Mesendoderm (in vitro differentiated cells): ENCODE measurements around the gene CEACAM21.

Experiments used
- DNase-seq: peaks from one replicate; pipeline ENCODE4 v3.0.0; 2013
- H2AK5ac ChIP-seq: 2 replicates; pipeline ENCODE4 v1.6.1; 2013; ENCODE audit warnings: low read length, inconsistent platforms
- H2BK120ac ChIP-seq: 2 replicates; pipeline ENCODE4 v1.6.1; 2013; ENCODE audit warnings: low read depth, mild to moderate bottlenecking, low read length, moderate library complexity, mixed read lengths
- H2BK15ac ChIP-seq: replicated peaks from 2 replicates; pipeline ENCODE4 v1.6.1; 2013; ENCODE audit warnings: low read depth, mild to moderate bottlenecking, moderate library complexity
- H2BK5ac ChIP-seq: 2 replicates; pipeline ENCODE4 v1.6.1; 2013; ENCODE audit warnings: low read length, inconsistent platforms
- H3K18ac ChIP-seq: 2 replicates; pipeline ENCODE4 v1.6.1; 2013; ENCODE audit warnings: mild to moderate bottlenecking, low read length, mixed read lengths
- H3K23ac ChIP-seq: one replicate; pipeline ENCODE4 v1.6.1; 2013; ENCODE audit warnings: low read length
- H3K27ac ChIP-seq: 2 replicates; pipeline ENCODE4 v1.5.1; 2013; ENCODE audit warnings: low read depth, mild to moderate bottlenecking, inconsistent platforms, low read length, moderate library complexity
- H3K27me3 ChIP-seq: 2 replicates; pipeline ENCODE4 v1.6.1; 2013; ENCODE audit warnings: low read length, control low read depth, mild to moderate bottlenecking, inconsistent platforms; ENCODE audit not compliant: insufficient read depth, poor library complexity
- H3K36me3 ChIP-seq: 2 replicates; pipeline ENCODE4 v1.6.1; 2013; ENCODE audit warnings: low read length, inconsistent platforms; ENCODE audit not compliant: control insufficient read depth, insufficient read depth
- H3K4ac ChIP-seq: one replicate; pipeline ENCODE4 v1.6.1; 2013; ENCODE audit warnings: low read depth, mild to moderate bottlenecking, low read length, moderate library complexity
- H3K4me1 ChIP-seq: 2 replicates; pipeline ENCODE4 v1.6.1; 2013; ENCODE audit warnings: low read depth, low read length, inconsistent platforms; ENCODE audit not compliant: control insufficient read depth
- H3K4me2 ChIP-seq: 2 replicates; pipeline ENCODE4 v1.6.1; 2013; ENCODE audit warnings: low read length
- H3K4me3 ChIP-seq: 2 replicates; pipeline ENCODE4 v1.5.1; 2013; ENCODE audit warnings: mild to moderate bottlenecking, low read length
- H3K56ac ChIP-seq: one replicate; pipeline ENCODE4 v1.6.1; 2013; ENCODE audit warnings: low read length
- H3K79me1 ChIP-seq: 2 replicates; pipeline ENCODE4 v1.6.1; 2013; ENCODE audit warnings: low read length, inconsistent platforms
- H3K79me2 ChIP-seq: 2 replicates; pipeline ENCODE4 v1.6.1; 2013; ENCODE audit warnings: mild to moderate bottlenecking, low read length; ENCODE audit not compliant: control insufficient read depth, insufficient read depth
- H3K9ac ChIP-seq: 2 replicates; pipeline ENCODE4 v1.6.1; 2013; ENCODE audit warnings: low read length, inconsistent platforms
- H4K5ac ChIP-seq: one replicate; pipeline ENCODE4 v1.6.1; 2013; ENCODE audit warnings: low read length
- H4K8ac ChIP-seq: one replicate; pipeline ENCODE4 v1.6.1; 2013; ENCODE audit warnings: low read depth, mild to moderate bottlenecking, control low read depth, low read length, moderate library complexity
- WGBS: extraction: QIAGEN DNeasy Blood & Tissue Kit; methylation state at CpG from one replicate; pipeline ENCODE4 v1.1.7; 2013; ENCODE audit warnings: low lambda C conversion rate, missing lambda C conversion rate; ENCODE audit not compliant: insufficient coverage; ENCODE audit errors: extremely low coverage; 5-methylcytosine and 5-hydroxymethylcytosine counted together

Gene CEACAM21

DNA sequence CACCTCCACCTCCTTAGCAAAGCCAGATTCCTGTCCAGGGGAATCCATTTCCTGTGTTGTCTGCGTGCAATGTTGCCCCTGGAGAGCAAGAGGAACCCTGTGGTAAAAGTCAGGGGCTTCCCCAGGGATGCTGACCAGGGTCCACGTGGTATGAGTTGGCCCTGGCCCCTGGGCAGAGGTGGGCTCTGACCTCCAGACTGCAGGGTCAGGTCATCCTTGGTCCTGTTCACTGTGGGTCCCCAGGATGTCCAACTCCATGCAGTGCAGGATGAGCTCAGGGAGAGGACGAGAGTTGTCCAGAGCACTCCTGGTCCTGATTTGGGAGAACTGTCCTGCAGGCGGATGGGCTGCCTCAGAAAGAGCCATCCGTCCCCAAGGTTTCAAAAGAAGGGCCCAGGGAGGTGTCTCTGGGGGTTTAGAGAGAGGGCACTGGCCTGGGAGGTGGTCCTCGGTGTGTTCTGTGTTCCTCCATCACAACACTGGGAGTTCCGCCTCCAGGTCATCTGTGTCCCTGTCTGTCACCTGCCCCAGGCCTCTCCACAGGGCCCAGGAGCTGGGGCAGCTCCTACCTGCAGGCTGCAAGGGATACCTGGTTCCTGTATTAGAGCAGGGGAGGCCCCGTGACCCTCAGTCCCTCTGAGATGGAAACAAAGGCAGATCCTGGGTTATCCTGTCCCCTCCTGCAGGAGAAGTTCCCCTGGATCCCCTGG is 52.2 kb downstream of the CEACAM21 start:
- no peak overlapping the region for H2BK5ac ChIP-seq
- H2BK15ac ChIP-seq, result no peak overlapping the region
- DNase-seq, result no peak
- H3K56ac ChIP-seq, result no peak overlapping the region
- no CpG with 5 or more reads among the region's 8 CpGs for WGBS
- H3K4me2 ChIP-seq, result no peak overlapping the region
- H2AK5ac ChIP-seq, result no peak overlapping the region
- no peak overlapping the region for H3K4me3 ChIP-seq
- no peak overlapping the region for H3K18ac ChIP-seq
- no peak overlapping the region for H2BK120ac ChIP-seq
- H3K36me3 ChIP-seq, result no peaks in the 10 kb centered on the region
- H3K9ac ChIP-seq, result no peak overlapping the region
- no peaks in the 10 kb centered on the region for H3K79me1 ChIP-seq
- H3K23ac ChIP-seq, result no peak overlapping the region
- no peak overlapping the region for H4K5ac ChIP-seq
- no peak overlapping the region for H3K4ac ChIP-seq
- no peaks in the 10 kb centered on the region for H3K4me1 ChIP-seq
- no peak overlapping the region for H4K8ac ChIP-seq
- no peaks in the 10 kb centered on the region for H3K79me2 ChIP-seq
- H3K27me3 ChIP-seq, result no peaks in the 10 kb centered on the region
- no peak overlapping the region for H3K27ac ChIP-seq
